ENCODE measurements around the gene HIPK2.
A peak's percentile ranks its signal among the peaks of the same experiment; 100 is the strongest.
"Not testable (repeated sequence)": the region's sequence is repeated elsewhere in the genome, so short reads cannot be mapped to it uniquely, and the experiment has no call there.

Gene HIPK2

DNA sequence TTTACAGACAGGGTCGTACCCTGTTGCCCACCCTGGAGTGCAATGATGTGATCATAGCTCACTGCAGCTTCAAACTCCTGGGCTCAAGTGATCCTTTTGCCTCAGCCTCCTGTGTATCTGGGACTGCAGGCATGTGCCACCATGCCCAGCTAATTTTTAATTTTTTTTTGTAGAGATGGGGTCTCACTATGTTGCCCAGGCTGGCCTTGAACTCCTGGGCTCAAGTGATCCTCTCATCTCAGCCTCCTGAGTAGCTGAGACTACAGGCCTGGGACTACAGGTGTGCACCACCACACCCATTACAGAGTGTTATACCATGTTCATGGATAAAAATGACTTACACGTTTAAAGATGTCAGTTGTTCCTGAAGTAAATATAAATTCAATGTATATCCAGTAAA is 166.2 kb downstream of the HIPK2 start:
- not testable (repeated sequence) for DNase-seq

DNA sequence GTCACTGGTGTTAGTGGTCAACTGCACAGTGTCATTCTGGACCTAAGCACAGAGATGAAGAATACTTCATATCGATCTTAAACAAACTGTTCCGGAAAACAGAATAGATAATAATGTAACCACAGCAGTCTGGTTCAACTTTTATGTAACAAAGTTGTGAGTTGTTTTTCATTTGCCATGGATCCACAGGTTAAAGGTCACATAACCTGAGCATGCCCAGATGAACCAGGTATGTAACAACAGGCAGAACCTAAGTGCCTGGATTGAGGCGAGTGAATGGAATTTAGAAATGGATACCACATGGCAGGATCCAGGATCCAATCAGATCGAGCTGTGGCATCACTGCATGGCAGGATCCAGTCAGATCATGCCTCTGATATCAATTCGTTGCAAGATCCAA is 167.2 kb downstream of the HIPK2 start:
- DNase-seq = no peak

DNA sequence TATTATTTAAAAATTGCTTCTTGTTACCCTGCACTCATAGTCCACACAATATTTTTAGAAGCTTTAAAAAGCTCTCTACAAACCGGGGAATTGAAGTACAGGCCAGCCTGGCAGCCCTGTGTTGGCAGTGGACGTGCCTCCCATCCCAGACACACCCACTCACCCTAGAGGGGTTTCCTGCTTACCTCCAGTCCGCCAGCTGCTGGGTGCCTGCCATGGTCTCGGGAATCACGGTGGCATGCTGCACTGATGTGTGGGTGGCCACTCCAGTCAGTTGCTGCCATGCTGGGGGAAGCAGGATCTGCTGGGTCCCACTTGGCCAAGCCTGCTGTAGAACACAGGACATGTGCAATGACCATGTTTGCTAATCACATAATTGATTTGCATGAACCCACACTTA is 173.9 kb downstream of the HIPK2 start:
- no peak for DNase-seq

DNA sequence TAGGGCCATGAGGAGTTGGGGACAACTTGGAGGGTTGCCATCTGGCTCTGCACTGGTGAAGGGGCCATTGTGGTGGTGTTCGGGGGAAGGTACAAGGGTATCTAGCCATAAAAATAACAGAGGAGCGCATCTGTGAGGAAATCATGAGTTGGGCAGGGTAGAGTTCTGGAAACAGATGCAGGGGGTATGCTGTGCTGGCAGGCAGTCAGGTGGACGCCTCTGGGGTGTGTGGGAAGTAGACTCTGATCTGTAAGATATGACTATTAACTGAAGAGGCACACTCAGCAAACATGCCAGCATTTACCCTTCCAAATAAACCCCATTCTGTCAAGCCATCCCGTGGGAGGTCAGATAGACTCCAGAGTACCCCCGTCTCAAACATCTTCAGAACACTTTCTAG is 174.5 kb downstream of the HIPK2 start:
- no peak for DNase-seq

DNA sequence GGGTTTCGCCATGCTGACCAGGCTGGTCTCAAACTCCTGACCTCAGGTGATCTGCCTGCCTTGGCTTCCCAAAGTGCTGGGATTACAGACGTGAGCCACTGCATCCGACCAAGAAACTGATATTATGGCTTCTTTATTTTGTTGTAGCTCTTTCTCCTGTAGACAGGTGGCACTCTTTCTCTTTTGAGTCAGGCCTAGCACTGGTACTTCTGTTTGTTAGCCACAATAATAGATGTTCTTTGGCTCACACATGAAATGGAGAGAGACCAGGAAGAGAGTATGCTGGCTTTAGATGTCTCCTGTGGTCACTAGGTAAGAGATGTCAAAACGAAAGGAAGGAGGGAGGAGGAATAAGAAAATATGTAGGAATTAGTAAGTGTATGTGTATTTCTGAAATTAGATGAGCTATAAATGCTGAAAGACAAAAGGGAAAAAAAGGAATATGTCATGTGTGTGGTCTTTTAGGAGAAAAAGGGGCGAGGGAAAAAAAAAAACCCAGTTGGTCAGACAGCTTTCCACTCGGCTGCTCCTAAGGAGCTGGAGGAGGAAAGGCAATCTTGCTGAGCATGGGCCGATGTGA is 175.6 kb downstream of the HIPK2 start:
- no peak for DNase-seq

DNA sequence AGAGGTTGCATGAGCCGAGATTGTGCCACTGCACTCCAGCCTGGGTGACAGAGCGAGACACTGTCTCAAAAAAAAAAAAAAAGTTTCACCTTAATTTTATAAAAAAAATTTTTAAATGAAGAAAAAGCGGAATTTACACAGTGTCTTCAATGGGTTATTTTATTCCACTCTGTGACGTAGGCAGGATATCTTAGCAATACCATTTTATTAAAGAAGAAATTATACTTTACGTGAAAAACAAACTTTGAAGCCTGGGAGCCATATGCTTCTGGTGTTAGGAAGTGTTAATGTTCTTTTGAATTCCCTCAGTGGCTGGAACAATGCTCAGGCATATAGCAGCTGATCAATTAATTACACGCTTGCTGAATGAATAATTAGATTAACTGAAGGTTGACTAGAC is 176.6 kb downstream of the HIPK2 start:
- no peak for DNase-seq

DNA sequence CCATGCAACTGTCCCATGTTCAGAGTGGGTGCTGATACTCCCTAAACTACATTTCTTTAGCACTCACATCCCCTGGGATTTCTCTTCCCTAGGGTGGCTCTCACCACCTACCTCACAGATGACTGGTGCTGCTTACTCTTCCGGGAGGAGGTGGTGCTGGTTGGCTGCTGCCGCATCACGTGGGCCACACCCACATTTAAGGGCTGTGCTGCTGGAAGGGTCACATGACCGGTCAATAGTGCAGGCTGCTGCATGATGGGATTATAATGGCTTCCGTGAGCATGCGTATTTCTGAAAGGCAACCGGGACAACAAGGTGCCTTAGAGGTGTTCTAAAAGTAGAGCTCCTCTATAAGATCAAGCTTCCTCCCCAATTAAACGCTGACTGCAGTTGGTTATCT is 177.5 kb downstream of the HIPK2 start:
- no peak for DNase-seq

DNA sequence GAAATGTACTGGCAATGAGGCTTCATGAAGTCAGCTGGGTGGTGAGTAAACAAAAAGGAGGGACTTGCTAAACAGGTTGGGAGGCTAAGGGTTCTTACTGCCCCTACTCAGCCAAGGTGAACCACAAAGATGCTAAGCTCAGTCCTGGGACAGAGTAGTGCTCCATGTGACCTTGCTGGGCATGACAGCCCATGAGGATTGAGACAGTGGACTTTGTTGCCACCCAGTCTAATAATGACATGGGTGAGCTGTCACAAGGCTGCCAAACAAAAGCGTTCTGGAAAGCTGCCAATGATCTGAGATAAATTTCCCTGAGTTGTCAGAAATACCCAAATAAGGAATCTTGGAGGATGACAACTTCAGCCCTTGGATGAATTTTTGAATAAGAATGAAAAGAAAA is 179.2 kb downstream of the HIPK2 start:
- DNase-seq = peak; percentile 47

DNA sequence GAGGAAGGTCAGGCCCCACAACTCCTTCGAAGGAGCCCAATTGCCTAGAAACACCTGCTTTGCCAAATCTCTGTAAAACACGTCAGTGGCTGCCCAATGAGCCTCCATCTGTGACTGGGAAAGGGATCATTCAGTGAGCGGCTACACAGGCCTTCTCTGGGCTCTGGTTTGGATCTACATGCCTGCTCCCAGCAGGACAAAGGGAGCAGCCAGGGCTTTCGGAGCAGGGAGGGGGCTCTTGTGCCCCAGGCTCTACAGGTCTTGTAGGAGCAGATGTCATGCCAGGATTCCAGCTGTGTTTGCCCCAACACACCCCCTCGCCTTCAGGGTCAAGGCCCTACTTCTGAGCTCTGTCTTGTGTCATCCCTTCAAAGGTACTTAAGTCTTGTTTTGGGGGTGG is 180.8 kb downstream of the HIPK2 start:
- DNase-seq = no peak

DNA sequence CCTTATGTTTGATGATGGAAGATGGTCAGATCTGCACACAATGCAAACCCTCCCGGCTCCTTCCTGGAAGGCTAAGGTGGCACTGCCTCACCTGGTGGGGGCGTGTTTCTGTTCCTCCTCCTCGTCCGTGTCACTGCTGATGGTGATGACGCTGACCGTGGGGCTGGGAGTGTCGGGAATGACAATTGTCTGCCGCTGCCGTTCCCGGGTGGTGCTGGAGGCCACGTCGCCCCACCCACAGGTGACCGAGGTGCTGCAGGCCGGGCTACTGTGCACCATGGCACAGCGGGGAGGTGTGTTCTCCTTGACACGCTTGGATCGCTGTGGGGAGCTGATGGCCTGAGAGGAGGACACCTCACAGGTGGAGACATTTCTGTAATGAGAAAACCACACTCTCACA is 181.2 kb downstream of the HIPK2 start:
- no peak for DNase-seq

DNA sequence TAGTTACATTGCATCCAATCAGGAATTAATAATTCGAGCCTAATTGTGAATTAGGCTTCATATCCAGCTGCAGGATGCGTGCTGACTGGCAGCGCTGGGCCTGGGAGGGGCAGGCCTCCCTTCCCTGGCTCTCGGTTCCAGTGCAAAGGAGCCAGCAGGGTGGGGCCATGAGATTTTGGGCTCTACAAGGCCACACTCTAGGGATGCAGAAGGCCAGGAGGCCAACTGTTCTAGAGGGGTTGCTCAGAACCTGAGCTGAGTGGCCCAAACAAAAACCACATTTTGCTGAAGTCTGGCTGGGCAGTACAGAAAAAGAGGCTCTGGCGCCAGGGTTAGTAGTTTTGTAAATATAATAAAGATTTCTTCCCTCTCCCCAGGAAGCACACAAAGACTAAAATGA is 182.0 kb downstream of the HIPK2 start:
- no peak for DNase-seq

DNA sequence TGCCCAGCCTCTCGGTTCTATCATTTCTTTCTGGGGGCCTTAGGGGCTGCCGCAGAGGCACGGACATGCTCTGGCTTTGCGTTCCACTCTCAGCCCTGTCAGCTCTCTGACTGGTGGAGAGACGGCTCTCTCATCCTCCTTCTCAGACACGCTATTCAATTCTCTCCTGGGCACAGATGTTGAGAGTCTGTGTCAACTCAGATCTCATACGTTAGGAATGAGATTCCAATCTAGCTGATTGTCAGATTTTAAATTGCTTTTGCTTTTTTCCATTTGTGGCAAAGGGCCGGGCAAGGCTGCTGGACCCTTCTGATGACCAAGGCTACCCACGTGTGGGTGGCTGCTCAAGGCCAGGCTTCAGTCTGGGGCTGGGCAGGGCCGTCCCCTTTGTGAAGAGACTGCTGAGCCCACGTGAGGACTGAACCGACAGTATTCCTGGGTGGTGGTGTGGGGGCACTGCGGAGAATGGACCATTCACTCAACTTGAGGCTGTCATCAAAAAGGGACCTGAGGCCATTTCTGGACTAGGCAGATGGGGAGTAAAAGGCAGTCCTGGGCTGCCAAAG is 182.8 kb downstream of the HIPK2 start:
- DNase-seq = no peak

DNA sequence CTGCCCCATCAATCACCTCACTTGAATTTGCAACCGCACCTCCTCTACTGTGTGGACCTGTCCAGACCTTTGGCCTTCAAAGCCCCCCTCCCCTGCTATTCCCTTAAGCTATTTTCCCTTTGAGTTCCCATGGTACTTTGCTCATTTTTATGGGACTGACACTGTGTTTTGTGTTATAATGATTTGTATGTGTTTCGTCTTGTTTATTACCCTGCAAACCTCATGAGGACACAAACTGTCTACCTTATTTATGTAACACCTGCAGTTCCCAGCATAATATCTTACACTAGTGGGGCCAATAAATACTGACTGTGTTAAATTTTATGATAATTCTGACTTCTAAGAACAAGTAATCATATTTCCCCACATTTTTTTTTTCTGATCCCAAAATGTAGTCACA is 183.7 kb downstream of the HIPK2 start:
- no peak for DNase-seq

DNA sequence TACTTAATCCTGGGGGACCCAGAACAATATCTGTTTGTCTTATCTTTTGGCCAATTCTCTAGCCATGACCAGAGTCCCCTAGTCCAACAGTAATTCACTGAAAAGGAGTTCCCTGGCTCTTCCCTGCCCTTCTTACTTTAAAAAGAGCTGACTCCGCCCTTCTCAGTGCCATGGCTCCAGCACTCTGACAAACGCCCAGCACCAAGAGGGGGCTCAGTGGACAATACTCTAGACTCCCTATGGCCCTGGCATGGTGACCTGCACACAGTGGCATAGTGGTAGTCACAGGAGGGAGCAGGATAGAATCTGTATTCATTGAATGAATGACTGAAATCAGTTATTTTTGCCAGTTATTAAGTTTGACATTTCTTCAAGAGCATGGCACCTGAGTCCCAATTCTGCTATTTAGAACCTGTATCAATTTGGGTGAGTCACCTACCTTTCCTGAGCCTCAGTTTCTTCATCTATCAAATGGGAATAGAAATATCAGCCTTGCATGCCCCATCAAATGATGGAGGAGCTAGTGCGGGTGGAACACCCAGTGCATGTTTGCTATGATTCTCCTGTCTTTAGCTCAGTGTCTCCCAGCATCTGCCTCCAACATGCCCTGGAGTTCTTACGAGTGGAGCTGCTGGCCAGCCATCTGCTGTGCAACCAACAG is 184.9 kb downstream of the HIPK2 start:
- no peak for DNase-seq

DNA sequence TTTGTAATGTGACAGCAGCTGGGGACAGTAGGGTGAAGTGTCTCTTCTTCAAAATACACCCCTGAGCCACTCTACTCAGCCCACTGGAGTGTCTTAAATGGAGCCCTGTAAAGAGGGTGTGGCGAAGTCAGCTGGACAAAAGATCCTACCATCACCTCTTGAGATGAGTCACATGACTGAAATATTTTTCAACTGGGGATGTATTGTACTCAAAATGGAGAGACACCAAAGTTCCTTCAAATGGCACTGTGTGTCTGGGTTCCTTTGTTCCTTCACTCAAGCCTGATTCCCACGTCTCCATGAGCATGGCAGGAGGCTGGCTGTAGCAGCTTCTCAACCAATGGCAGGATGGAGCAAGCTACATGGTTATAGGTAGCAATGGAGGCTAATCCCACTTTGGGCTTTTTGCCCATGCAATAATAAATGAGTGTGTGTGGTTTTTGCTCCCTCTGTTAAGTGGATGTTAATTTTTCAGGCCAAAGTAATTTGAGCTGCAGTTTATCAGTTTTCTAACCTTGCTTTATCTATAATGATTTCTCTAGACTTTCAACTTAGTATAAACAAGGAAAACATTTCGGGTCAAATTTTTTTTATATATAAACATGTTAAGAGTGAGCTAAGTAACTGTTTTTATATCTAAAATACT is 186.1 kb downstream of the HIPK2 start:
- no peak for DNase-seq

DNA sequence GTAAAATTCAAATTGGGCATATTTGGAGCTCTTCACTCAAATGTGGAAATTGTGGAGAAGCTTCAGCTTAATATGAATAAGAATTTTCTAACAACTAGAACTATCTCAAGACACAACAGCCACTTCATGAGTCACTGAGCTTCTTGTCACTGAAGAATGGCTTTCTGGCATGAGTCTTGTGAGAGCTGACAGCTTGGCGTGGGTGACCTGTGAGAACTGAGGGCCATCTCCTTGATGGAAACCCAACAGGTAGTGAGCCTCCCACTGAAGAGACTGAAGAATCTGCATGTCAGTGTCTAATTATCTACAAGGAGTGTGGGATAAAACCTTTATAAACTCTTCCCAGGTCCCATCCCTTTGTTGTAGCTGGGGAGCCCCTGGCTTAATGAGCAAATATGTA is 188.3 kb downstream of the HIPK2 start:
- DNase-seq = no peak

DNA sequence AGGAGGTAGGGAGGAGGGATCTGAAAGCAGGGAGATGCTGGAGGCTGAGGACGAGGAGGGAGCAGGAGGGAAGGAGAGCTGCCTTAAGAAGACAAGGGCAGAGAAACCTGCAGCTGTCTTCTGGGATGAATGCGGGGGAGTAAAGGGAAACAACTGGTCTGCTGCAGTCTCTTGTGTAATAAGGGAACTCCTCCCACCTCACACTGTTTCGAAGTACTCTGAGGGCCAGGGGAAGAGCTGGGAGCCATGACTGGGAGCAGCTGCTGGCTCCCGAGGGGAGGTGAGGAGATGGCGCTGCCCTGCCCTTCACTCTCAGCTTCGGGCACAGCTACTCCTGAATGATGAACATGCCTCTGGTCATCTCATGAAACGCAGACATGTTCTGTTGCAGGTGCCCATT is 189.2 kb downstream of the HIPK2 start:
- no peak for DNase-seq

DNA sequence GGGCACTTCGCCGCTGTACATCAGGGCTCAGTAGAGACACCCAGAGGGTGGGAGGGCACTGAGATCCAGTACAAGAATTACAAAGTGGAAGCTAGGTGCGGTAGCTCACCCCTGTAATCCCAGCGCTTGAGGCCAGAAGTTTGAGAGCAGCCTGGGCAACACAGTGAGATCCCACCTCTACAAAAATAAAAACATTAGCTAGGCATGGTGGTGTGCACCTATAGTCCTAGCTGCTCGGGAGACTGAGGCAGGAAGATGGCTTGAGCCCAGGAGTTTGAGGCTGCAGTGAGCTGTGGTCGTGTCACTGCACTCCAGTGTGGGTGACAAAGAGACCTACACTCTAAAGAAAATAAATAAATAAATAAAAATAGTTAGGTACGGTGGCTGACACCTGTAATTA is 190.3 kb downstream of the HIPK2 start:
- DNase-seq = no peak

DNA sequence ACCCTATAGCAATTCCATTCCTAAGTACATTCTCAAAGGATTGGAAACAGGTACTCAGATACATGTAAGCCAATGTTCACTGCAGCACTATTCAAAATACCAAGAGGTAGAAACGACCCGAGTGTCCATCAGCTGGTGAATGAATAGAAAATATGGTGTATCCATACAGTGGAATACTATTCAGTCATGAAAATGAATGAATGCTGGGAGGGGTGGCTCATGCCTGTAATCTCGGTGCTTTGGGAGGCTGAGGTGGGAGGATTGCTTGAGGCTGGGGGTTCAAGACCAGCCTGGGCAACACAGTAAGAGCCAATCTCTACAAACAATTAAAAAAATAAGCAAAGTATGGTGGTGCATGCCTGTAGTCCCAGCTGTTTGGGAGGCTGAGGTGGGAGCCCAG is 191.5 kb downstream of the HIPK2 start:
- no peak for DNase-seq

DNA sequence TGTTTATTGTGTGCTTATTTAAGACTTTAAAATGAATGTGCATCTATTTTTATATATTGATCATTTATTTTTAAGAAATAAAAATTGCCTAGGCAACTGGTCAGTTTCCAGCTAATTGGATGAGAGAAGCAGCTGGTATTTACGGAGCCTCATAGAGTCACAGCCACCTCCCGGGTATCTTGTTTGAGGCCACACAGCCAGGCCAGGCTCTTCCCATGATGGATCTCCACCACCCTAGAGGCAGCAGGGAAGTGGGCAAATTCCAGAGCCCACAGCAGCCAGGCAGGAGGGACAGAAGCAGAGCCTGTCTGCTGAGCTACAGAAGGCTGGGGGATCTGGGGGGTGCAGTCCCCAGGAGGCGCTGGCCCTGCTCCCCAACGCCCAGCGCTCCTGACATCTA is 192.8 kb downstream of the HIPK2 start:
- DNase-seq = no peak

DNA sequence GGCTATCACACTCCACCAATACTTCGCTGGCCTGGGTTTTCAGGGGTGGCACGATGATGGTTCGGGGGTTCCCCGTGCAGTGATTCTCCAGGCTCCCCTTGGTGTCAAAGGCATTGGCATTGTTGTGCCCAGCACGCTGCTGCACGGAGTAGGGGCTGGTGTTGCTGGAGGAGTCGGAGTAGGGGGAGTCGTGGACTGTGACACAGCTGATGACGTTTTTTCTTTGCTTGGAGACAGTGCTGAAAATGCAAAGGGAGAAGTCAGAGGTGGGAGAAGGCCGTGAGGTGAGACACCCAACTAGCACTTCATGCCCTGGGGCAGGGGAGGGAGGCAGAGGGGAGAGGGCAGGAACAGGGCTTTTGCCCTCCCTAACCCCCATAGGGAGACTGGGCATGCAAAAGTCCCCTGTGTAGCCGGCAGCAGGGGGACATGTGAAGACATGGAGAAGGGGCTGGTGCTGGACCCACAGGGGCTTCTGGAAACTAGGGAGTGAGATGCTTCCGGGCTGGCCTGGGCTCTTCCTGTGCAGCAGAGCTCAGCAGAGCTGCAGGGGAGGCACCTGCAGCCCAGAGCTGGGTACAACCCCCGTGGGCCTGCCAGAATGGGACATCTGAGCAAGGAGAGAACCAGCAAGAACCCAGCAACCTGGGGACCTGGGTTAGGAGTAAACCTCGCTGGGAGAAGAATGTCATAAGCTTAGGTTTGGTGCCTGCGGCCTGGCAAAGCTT is 193.8 kb downstream of the HIPK2 start:
- DNase-seq = no peak

DNA sequence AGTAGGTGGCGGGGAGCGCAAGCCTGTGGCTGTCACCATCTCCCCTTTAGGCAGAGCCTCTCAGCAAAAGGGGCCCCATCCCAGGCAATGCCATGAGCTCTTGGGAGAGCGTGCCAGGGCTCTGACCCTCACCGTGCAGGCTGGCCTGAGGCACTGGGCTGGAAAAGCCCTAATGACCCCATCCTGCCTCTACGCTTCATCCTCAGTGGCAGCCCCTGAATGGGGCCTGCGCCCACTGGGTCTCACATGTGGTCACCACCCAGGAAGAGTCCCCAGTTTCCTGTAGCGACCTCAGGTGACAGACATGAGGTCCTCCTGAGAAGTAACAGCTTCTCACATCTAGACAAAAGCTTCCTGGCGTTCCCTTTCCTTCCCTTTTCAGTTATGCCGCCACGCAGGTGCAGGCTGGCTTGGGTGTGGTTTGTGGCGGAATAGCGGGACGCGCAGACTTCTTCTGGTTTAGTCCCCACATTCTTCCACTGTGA is 195.1 kb downstream of the HIPK2 start:
- no peak for DNase-seq

DNA sequence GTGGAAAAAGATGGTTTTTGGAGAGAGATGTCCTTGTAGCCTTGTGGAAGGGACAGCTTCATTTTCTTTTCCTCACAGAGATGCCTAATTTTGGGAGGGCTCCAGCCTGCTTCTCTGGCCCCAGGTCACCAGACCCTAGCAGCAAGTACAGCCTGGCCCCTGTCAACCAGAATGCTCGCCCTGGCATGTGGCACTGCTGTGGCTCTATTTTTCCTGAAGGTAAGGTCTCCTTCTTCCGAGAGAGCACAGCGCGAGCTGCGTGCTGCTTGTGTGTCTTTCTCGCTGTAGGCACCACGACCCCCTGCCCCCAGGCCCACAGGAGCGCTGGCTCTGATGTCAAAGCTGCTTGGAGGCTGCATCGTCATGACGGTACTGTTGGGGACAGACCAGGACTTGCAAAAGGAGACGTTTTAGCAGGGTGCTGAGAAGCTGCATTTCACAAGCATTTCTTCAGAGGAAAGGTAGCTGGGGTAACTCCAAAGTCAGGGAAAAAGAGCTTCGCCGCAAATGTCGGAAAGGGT is 195.6 kb downstream of the HIPK2 start:
- DNase-seq = no peak

Data from NCI-H1105 (cell line).